ENCODE measurements around the gene GRIK5.

- TF ChIP-seq POLR2A (IDR thresholded peaks at IDR 0.05; ENCODE audit: low read depth, low read length) (no peak), POLR2AphosphoS5 (IDR thresholded peaks at IDR 0.05; ENCODE audit: low read depth, low read length) (no peak)
Measured at GRCh38 chr19:41988947-41989346, 81.1 kb downstream of the GRIK5 start.
